HG03520 (cell line): ENCODE results near the gene PSMA3.
"Not testable (repeated sequence)": the region's sequence is repeated elsewhere in the genome, so short reads cannot be mapped to it uniquely, and the experiment has no call there.

Source experiments
- ATAC-seq: cut with Tn5 transposase; IDR thresholded peaks from one replicate; pipeline ENCODE4 v1.9.1; 2021; ENCODE audit warnings: mild to moderate bottlenecking, moderate library complexity; ENCODE audit not compliant: unreplicated experiment

PSMA3 gene

DNA sequence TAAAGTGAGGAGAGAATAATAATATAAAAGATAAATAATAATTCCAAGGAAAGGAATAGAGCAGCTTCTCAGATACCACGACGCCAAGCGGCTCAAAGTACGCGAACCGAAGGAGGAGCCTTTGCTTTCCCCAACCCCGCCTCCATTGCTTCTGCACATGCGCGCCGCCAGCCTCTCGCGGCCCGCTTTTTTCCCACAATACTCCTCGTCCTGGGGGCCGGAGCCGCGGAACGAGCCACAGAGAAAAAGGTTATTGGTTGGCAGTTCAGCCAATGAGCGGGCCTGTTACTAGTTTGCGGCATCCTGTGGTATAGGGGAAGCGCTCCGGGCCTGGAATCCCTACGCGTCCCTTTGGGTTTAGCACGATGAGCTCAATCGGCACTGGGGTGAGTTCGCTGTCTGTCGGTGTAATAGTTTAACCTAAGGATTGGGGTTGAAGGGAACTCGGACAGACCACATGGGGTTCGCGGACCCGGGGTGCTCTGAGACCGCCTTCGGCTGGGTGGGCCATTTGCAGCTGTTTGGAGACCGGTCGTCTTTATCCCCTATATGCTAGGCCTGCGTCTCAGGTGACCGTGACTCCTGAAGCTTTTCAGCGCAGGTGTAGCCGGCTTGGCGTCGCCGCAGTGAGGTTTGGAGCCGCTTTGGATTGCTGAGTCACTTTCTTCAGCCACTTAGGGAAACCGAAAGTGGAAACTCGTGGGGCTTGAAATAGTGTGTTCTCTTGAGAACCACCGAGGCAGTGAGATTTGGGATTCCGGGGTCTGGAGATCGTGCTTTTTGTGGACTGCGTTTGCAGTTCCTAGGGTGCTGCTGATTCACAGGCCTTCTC lies at the start of gene PSMA3:
Gene PSMA3 (plus strand): TSS at position 288 of the 832 bp plus-strand sequence. CDS start 78 bp downstream, at position 366.
- ATAC-seq, result peak; percentile 91

DNA sequence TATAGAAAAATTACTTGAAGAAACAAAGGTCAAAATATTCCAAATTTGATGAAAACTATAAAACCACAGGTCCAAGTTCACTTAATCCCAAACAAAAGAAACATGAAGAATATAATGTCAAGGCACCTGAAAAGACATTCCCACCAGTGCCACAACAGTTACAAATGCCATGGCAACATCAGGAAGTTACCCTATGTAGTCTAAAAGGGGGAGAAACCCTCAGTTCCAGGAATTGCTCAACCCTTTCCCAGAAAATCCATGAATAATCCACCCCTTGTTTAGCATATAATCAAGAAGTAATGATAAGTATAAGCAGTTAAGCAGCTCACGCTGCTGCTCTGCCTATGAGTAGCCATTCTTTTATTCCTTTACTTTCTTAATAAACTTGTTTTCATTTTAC lies 48.4 kb upstream of the PSMA3 start:
- ATAC-seq, result no peak

DNA sequence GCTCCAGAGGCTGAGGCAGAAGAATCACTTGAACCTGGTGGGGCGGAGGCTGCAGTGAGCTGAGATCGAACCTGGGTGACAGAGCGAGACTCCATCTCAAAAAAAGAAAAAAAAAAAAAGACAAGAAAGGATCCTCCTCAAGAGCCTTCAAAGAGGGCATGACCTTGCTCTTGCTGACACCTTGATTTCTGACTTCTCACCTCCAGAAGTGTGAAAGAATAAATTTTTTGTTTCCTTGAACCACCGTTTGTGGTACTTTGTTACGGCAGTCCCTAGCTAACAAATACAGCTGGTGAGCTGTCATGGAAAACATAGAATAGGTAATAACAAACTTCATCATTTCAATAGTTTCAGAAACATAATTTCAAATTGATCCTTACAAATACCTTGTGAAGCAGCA lies 46.6 kb upstream of the PSMA3 start:
- ATAC-seq, result no peak

DNA sequence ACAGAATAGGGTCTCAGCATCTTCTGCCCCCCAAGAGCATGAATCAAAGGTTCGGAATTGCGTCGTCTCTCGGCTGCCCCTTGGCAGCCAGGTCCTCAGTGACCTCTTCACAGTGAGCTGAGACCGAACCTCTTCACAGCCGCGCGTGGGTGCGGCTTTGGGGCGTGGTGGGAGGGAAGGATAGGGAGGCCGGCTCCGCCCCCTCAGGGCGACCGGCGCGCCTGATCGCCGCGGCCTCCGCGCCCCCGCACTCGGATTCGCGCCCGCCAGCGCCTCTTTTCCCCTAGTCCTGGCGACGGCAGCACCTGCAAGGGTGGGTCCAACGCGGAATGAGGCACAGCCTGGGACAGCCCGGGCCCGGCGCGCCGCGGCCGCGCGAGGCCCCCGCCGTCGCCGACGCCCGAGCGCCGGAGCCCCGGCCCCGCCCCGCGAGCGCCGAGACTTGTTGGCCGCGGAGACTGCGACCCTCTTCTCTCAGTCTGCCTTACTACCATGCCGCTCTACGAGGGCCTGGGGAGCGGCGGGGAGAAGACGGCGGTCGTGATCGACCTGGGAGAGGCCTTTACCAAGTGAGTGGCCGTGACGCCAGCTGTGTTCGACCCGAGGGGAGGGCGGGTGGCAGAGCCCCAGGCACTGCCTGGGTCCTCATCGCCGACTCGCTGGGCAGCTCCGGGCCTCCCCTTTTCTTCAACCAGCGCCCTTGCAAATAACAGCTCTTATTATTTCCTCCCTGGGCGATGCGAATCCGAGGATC lies 44.7 kb upstream of the PSMA3 start, which contains the start of gene ACTR10:
Gene ACTR10 (plus strand): TSS at position 424 of the 754 bp plus-strand sequence. CDS start 69 bp downstream, at position 493.
- ATAC-seq, result peak; percentile 90

DNA sequence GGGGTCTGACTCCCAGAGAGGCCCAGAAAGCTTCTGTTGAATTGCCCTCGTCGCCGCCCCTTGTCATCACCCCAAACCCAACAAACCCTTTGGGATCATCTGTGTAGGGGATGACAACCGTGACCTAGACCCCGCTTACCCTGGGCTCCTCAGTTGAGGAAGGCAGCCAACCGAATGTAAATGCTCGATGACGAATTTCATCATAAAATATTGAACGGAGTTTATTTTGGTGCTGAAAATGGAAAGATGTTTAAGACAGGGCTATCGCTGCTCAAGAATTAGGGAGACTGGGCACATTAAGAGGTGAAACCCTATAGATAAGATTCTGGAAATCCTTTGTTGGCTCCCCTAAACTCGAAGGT lies 44.2 kb upstream of the PSMA3 start:
- ATAC-seq, result peak; percentile 11

DNA sequence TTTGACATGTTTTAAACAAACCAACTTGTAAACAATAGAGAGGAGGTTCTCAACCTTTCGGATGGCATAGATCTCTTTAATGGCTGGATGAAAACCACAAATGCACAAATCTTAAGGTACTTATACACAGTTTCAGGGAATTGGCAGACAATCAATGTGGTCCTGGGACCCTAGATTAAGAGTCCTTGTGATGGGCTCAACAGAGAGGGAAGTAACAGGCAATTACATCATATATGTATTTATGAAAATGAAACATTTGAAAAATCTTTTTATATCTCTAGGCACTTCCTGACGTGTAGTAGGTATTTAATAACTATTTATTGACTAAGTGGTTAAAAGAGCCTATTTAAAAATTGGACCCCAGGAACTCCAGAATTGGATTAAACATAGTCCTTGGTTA lies 43.8 kb upstream of the PSMA3 start:
- no peak for ATAC-seq

DNA sequence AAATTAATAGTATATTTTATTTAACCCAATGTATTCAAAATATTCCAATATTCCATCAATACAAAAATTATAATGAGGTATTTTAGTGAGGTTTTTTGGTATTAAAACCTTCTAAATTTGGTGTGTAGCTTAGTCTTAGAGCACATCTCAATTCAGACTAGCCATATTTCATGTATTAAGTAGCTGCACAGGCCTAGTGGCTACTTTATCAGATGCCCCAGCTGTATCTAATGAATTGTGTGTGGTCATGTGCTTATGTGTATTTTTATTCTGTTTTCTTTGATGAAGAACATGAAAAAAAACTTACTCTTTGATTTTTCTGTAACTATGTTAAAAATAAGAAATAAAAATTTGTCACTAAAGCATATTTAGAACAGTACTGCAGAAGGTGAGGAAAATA lies 31.5 kb upstream of the PSMA3 start:
- ATAC-seq, result no peak

DNA sequence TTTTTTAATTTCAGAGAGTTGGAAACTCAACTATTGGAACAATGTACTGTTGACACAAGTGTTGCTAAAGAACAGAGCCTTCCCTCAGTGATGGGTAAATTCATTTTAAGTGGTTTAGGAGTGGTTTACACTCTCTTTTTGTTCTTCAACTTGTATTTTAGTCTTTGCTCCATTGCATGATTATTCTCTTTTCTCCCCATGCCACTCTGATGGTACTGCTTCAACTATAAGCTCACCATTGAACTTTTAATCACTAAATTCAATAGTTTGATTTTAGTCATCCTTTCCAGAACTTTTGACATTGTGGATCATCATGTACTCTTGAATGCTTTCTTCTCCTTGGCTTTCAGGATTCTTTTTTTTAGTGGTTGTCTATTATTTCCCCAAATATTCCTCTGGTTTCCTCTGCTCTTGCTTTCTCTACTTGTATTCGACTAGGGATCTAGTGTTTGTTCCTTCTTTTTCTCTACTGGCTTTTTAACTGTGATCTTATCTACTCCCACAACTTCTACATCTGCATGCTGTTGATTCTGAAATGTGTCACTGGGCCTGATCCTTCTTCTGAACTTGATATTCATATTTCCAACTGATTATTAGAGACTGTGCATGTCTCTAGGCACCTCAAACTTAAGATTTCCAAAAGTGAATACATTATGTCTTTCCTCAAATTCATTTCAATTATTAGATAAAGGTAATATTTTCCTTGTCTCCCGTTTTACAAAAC lies 29.3 kb upstream of the PSMA3 start:
- ATAC-seq, result no peak

DNA sequence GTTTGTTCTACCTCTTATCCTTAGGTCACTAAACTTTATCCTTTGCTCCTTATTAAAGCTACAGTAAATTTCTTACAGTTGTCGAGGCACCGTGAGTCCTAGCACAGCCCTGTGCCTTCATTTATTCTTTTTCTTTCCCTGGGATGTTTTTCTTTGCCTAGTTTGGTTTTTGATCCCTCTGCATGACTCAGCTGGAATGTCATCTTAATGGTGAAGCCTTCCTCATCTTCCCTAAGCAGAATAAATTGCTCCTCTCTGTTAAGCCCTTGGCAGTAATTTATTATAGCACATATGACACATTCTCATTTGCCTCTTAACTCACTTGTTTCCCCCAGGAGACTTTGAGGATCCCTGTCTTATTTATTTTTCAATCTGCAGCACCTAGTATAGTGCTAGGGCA lies 28.1 kb upstream of the PSMA3 start:
- ATAC-seq, result no peak

DNA sequence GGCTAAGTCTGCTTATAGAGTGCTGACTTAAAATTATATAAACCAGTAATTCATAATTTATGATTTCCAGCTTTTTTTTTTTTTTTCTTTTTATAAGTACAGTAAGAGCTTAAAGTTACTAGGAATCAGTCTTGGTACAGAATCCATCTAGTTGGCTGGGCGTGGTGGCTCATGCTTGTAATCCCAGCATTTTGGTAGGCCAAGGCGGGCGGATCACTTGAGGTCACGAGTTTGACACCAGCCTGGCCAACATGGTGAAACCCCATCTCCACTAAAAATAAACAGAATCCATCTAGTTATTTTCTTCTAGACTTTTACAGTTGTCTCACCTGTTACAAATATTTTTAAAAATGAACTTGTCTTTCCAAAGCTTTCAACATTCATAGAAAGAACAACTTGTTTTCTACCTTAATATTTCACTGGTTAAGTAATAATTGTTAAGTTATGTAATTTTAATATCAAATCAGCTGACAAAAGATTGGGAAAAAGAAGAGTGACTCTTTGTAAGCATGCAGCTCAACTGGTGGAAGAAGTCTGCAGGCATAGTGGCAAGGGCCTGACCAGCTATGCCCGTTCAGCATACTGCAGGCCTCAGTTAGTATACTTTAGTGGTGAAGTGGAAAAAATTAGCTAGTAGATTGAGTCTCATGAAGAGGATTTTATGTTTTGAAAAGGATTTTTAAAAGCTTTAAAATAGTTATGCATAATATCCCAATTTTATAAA lies 17.4 kb upstream of the PSMA3 start:
- ATAC-seq, result no peak

DNA sequence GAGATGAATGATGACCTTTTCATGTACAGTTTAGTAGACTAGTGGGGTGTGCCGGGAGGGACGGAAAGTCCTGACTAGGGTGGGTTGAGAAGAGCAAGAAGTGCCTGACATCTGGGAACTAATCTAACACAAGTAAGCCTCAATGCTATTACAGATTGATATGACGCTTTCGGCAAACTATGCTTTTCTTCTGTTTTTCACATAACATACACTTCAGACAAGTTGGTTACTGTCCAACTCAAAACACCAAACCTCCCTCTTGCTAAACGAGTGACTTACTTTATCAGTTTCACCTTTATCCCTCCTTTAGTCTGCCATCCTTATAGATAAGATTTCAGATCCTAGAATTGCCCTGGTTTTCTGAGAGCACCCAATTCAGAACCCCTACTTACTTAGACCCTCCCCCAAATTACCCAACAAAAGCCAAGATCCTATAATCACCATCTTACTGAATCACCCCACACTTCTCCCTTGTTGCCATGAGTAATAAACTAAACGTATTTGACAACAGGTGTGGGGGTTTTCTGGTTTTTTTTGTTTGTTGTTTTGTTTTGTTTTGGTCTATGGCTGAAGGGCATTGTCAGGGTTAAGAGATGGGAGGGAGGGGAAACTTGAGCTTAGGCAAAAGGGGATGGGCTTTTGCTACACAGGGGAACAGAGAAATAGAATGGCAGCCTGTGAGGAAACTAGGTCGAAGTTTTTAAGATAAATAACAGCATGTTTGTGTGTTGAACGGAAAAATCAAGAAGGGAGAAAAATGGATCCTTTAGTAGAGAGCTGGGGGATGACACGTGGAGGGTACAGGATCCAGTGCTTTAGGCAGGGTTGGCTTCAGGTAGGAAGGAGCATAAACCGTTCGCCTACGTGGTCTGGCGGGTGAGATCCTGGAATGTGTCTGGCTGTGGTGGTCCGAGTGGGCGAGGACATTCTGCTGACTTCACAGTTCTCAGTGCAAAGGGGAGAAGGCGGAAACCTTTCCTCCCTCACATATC lies 6.1 kb upstream of the PSMA3 start:
- ATAC-seq, result no peak

DNA sequence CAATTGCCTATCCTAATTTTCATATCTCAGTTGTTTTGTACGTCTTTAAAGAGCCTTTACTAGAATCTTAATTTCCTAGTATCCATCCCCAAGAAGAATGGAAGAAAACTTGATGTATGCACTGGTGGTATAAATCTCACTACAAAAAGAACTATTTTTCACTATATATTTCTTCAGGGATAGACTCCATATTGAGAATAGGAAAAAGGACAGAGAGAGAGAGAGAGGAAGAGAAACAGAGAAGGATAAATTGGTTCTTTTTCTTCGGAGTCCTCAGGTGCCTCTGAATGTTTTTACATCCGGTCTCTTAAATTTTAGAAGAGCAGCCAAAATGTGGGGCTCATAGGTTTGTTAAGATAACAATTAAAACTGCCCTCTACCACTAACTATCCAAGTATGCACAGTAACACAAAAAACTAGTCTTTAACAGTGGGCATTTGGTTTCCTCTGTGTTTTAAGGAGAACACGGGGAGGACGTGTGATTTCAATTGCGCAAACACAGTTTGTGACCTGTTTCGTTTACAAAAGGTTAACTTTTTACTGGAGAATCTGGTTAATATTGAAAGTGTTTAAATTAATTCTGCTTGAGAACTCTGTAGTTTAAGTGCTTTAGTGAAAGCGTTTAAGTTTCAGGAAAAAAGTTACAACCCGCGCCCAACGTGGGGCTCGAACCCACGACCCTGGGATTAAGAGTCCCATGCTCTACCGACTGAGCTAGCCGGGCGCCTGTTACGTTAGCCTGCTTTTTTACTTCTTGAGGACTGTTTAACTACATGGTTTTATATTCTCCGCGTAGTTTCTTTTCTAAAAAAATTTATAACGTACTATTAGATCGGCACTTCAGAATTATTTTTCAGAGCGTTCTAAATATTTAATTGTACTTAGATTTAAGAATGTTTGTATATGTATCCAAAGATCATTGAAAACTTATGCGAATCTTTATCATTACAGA lies 5.1 kb upstream of the PSMA3 start:
- ATAC-seq, result no peak

DNA sequence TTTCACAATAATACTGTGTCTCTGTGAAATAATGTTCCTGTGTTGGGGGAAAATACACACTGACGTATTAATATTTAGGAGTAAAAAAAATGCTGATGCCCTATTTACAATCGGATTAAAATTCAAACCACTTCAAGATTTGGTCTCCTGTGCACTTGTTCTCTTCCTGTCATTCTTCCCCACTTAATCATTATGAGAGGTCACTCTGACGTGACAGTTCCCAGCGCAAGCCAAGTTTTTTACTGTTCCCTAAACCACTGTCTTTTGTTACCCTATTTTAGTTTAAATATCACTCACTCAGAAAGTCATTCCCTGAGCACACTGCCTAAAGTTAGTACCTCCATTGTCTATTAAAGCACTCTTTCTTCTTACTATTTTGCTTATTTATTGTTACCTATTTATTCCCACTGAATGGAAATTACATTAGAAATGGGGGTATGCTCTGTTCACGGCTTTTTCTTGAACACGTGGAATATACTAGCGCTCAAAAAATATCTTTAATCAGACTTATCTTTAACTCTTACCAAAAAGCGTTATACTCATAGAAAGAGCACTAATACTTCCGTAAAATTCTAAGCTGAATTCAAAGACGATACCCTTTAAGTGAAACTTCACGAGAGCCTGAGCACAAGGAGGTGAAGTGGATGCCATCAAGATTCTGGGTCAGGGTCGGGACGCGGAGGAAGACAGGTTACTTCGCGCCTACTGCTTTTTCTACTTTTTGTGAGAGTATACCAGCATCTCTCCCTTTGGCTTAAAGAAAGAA lies 670 bp upstream of the PSMA3 start:
- peak; percentile 23 for ATAC-seq

DNA sequence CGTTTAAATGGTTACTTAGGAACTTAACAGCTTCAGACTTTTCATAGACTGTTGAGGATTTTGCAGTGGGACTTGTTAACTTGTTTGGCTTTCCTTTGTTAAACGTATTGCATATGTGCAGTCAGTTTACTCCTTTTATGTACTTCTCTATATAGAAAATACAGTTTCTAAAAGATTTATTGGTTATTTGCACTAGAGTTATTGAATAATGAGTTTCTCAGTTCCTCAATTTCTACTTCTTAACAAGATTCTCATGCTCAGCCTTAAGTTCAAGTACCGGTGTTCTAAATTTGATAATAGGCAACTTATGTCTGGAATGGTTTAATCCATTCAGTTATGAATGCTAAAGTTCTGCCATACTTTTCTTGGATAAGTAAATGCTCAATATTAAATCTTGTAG lies 919 bp downstream of the PSMA3 start:
- ATAC-seq, result no peak

DNA sequence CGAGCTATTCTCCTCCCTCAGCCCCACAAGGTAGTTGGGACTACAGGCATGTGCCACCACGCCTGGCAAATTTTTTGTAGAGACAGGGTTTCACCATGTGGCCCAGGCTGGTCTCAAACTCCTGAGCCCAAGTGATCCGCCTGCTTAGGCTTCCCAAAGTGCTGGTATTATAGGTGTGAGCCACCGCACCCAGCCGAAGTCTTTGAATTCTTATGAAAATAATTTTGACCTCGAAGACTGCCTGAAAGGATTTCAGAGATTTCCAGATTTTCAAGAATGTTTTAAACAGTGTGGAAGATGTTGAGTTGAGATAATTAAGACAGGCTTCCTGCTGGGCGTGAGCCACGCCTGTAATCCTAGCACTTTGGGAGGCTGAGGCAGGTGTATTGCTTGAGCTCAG lies 5.0 kb downstream of the PSMA3 start:
- ATAC-seq, result no peak

DNA sequence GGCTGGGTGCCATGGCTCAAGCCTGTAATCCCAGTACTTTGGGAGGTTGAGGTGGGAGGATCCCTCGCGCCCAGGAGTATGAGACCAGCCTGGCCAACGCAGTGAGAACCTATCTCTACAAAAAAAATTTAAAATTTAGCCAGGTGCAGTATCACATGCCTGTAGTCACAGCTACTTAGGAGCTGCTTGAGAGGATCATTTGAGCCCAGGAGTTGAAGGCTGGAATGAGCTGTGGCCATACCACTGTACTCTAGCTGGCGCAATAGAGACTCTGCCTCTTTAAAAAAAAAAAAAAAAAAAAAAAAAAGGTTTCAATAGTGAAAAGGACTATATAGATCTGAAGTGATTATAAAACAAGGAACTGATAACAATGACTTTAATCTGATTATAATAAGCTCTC lies 13.5 kb downstream of the PSMA3 start:
- ATAC-seq, result no peak

DNA sequence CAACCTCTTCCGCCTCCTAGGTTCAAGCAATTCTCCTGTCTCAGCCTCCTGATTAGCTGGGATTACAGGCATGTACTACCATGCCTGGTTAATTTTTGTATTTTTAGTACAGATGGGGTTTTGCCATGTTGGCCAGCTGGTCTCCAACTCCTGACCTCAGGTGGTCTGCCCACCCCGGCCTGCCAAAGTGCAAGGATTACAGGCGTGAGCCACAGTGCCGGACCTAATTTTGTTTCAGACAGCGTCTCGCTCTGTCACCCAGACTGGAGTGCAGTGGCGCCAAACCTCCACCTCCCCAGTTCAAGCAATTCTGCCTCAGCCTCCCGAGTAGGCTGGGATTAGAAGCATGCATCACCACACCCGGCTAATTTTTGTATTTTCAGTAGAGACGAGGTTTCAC lies 17.4 kb downstream of the PSMA3 start:
- not testable (repeated sequence) for ATAC-seq

DNA sequence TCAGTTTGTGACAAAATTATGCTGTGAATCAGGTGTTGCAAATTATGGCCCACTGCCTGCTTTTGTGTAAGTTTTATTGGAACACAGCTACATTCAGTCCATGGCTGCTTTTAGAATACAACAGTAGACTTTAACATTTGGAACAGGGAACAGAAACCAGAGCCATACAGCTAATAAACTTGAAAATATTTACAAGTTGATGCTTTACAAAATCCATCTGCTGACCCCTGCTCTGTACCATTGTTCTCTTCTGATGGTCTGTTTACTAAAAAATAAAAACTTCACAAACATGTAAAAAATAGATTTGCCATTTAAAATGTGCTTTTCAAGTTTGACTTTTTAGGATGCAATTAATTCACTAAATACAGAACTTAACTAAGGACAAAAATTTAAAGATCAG lies 20.8 kb downstream of the PSMA3 start:
- ATAC-seq, result no peak
